ENCODE measurements around the gene CDK14. TPM values are rescaled to one million over a fixed set of nuclear protein-coding genes. Genes with fewer than 3 reads are reported as not detected.

Gene CDK14
- total and polyA plus RNA-seq, 2 donors (not counting 1 experiment from before 2014, with no cell fraction given) = 23.6 to 41.1 TPM

DNA sequence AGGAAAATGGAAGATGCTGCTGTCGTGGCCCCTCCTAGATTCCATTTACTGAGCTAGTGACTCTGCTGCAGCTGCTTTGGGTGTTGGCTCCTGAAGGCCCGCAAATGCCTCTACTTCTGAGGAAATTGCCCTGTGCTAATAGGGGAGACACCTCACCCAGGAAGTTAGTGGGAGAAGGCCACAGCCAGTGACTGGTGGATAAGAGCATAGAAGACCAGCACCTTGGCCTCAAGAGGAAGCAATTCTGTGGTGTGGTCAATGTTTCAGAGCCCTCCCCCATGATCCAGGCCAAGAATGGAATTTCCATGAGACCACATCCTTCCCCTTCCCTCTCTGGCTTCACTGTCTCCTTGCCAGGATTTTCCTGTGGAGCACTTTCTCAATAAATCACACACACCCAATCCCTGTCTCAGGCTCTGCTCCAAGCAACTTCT is 643.1 kb downstream of the CDK14 start:
- Histone ChIP-seq H3K4me1 (ENCODE audit: control insufficient read depth, extremely low read depth, insufficient read depth, low read length) (peaks cover 14% of the 10 kb centered on the region), H3K79me2 (ENCODE audit: control insufficient read depth, insufficient read depth, low read length) (no peaks in the 10 kb centered on the region), H2AFZ (ENCODE audit: low read length) (peak overlapping the region; percentile 17), H3K4me3 (replicated peaks in 1 of 4; ENCODE audit: control extremely low read depth in 1 of 4, insufficient read depth in 1 of 4, low read depth in 3 of 4, low read length in 4 of 4) (no peak overlapping the region), H3K36me3 (ENCODE audit: control insufficient read depth, insufficient read depth, low read length) (no peaks in the 10 kb centered on the region), H3K27ac (ENCODE audit: insufficient read depth, low read length) (peak overlapping the region; percentile 44), H3K27me3 (ENCODE audit: control insufficient read depth, insufficient read depth, low read length) (no peaks in the 10 kb centered on the region), H3K9me3 (ENCODE audit: control insufficient read depth, insufficient read depth, low read depth, low read length) (no peaks in the 10 kb centered on the region), H4K20me1 (ENCODE audit: control insufficient read depth, extremely low read depth, insufficient read depth, low read length) (no peaks in the 10 kb centered on the region), H3K4me2 (ENCODE audit: extremely low read depth, insufficient read depth, low read length) (peak overlapping the region; percentile 36), H3K9ac (ENCODE audit: insufficient read depth, low read length) (no peak overlapping the region)
- DNase-seq (ENCODE audit: low read depth in 2 of 2) = peak; percentile 91 to 97
- TF ChIP-seq, protein P1, sequence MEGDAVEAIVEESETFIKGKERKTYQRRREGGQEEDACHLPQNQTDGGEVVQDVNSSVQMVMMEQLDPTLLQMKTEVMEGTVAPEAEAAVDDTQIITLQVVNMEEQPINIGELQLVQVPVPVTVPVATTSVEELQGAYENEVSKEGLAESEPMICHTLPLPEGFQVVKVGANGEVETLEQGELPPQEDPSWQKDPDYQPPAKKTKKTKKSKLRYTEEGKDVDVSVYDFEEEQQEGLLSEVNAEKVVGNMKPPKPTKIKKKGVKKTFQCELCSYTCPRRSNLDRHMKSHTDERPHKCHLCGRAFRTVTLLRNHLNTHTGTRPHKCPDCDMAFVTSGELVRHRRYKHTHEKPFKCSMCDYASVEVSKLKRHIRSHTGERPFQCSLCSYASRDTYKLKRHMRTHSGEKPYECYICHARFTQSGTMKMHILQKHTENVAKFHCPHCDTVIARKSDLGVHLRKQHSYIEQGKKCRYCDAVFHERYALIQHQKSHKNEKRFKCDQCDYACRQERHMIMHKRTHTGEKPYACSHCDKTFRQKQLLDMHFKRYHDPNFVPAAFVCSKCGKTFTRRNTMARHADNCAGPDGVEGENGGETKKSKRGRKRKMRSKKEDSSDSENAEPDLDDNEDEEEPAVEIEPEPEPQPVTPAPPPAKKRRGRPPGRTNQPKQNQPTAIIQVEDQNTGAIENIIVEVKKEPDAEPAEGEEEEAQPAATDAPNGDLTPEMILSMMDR (conservative IDR thresholded peaks at IDR 0.05 in 1 of 2, IDR thresholded peaks at IDR 0.05 in 1 of 2; ENCODE audit: low read depth in 1 of 2, low read length in 2 of 2) = no peak
- TF ChIP-seq EZH2 (IDR thresholded peaks at IDR 0.05; ENCODE audit: low read length, missing control alignments) = no peak

DNA sequence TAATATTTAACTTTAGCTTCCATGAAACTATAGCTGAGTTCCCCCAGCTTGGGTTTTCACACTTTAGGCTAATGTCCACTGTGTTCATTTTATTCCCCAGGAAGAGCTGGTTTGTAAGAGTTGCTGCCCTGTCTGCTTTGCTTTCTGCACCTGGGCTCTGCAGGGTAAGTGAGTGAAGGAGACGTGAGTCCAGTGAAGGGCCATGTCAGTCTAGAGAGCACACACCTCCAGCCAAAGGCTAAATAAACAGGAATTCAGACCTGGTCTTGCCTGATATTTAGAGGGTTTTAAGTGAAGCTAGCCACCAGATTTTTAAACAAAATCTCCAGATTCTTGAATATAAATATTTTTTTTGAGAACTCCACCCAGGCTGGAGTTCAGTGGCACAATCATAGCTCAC is 643.7 kb downstream of the CDK14 start:
- Histone ChIP-seq H3K4me2 (ENCODE audit: extremely low read depth, insufficient read depth, low read length) (no peak overlapping the region), H3K36me3 (ENCODE audit: control insufficient read depth, insufficient read depth, low read length) (no peaks in the 10 kb centered on the region), H3K79me2 (ENCODE audit: control insufficient read depth, insufficient read depth, low read length) (no peaks in the 10 kb centered on the region), H3K27me3 (ENCODE audit: control insufficient read depth, insufficient read depth, low read length) (no peaks in the 10 kb centered on the region), H3K4me3 (replicated peaks in 1 of 4; ENCODE audit: control extremely low read depth in 1 of 4, insufficient read depth in 1 of 4, low read depth in 3 of 4, low read length in 4 of 4) (peak overlapping the region in 1 of 4 experiments; percentile 5), H3K9me3 (ENCODE audit: control insufficient read depth, insufficient read depth, low read depth, low read length) (no peaks in the 10 kb centered on the region), H3K9ac (ENCODE audit: insufficient read depth, low read length) (no peak overlapping the region), H4K20me1 (ENCODE audit: control insufficient read depth, extremely low read depth, insufficient read depth, low read length) (no peaks in the 10 kb centered on the region), H3K4me1 (ENCODE audit: control insufficient read depth, extremely low read depth, insufficient read depth, low read length) (peaks cover 14% of the 10 kb centered on the region), H2AFZ (ENCODE audit: low read length) (no peak overlapping the region), H3K27ac (ENCODE audit: insufficient read depth, low read length) (no peak overlapping the region)
- TF ChIP-seq, protein P1 (conservative IDR thresholded peaks at IDR 0.05 in 1 of 2, IDR thresholded peaks at IDR 0.05 in 1 of 2; ENCODE audit: low read depth in 1 of 2, low read length in 2 of 2) = no peak
- no peak for TF ChIP-seq EZH2 (IDR thresholded peaks at IDR 0.05; ENCODE audit: low read length, missing control alignments)
- DNase-seq (ENCODE audit: low read depth in 2 of 2) = peak in 1 of 2 donors; percentile 2

DNA sequence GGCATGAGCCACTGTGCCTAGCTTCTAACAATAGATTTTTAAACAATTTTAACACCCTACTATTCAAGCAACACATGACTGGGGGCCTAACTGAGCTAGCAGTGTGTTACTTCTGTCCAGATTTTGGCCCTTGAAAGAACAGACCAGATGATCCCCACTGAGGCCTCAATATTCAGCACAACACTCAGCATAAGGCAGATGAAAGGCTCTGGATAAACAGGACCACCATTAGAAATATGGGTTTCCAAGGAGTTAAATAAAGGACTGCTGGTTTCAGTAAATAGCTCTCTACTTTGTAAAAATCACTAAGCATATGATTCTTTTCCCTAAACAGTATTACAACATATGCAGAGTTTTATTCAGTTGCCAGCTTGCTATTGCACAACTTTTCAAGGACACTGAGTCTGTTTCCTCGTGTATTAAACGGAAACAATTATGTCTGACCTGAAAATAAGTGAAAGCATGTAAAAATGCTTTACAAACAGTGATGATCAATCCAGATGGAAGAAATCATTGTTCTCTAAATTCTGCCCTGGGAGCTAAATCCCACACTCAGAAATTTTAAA is 644.3 kb downstream of the CDK14 start:
- H4K20me1 ChIP-seq (ENCODE audit: control insufficient read depth, extremely low read depth, insufficient read depth, low read length) = no peaks in the 10 kb centered on the region
- H3K4me2 ChIP-seq (ENCODE audit: extremely low read depth, insufficient read depth, low read length) = no peak overlapping the region
- no peak overlapping the region for H3K27ac ChIP-seq (ENCODE audit: insufficient read depth, low read length)
- no peak overlapping the region for H3K4me3 ChIP-seq (replicated peaks in 1 of 4; ENCODE audit: control extremely low read depth in 1 of 4, insufficient read depth in 1 of 4, low read depth in 3 of 4, low read length in 4 of 4)
- no peaks in the 10 kb centered on the region for H3K27me3 ChIP-seq (ENCODE audit: control insufficient read depth, insufficient read depth, low read length)
- H3K79me2 ChIP-seq (ENCODE audit: control insufficient read depth, insufficient read depth, low read length) = no peaks in the 10 kb centered on the region
- DNase-seq (ENCODE audit: low read depth in 2 of 2) = peak; percentile 20 to 92
- no peaks in the 10 kb centered on the region for H3K36me3 ChIP-seq (ENCODE audit: control insufficient read depth, insufficient read depth, low read length)
- no peaks in the 10 kb centered on the region for H3K9me3 ChIP-seq (ENCODE audit: control insufficient read depth, insufficient read depth, low read depth, low read length)
- TF ChIP-seq EZH2 (IDR thresholded peaks at IDR 0.05; ENCODE audit: low read length, missing control alignments) = no peak
- TF ChIP-seq, protein P1 (conservative IDR thresholded peaks at IDR 0.05 in 1 of 2, IDR thresholded peaks at IDR 0.05 in 1 of 2; ENCODE audit: low read depth in 1 of 2, low read length in 2 of 2) = no peak
- H2AFZ ChIP-seq (ENCODE audit: low read length) = peak overlapping the region; percentile 26
- H3K4me1 ChIP-seq (ENCODE audit: control insufficient read depth, extremely low read depth, insufficient read depth, low read length) = peaks cover 14% of the 10 kb centered on the region
- H3K9ac ChIP-seq (ENCODE audit: insufficient read depth, low read length) = no peak overlapping the region

Measured in fibroblast of lung (primary cell).